GM21447 (cell line): ENCODE data around the gene SLC9A2.

Experiments
- ATAC-seq: cut with Tn5 transposase; IDR thresholded peaks from one replicate; pipeline ENCODE4 v1.9.1; 2021; ENCODE audit not compliant: unreplicated experiment

SLC9A2 gene

DNA sequence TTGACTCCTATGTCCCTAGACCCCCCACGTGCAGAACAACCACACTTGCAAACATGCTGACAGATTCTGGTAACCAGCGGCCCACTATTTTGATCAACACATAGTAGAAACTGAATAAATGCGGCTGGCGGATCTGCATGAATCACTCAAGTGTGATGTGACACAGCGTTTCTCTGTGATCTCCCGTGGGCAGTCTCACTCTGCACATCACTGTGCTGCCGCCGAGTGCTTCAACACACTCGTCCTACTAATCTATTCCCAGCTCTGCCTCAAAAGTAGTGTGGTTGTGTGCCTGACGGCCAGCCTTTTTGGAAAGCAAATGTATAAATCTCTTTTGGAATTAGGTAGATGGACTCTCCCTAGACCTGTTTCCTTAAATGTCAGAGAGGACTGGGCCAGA is 105.2 kb downstream of the SLC9A2 start:
- ATAC-seq = no peak

DNA sequence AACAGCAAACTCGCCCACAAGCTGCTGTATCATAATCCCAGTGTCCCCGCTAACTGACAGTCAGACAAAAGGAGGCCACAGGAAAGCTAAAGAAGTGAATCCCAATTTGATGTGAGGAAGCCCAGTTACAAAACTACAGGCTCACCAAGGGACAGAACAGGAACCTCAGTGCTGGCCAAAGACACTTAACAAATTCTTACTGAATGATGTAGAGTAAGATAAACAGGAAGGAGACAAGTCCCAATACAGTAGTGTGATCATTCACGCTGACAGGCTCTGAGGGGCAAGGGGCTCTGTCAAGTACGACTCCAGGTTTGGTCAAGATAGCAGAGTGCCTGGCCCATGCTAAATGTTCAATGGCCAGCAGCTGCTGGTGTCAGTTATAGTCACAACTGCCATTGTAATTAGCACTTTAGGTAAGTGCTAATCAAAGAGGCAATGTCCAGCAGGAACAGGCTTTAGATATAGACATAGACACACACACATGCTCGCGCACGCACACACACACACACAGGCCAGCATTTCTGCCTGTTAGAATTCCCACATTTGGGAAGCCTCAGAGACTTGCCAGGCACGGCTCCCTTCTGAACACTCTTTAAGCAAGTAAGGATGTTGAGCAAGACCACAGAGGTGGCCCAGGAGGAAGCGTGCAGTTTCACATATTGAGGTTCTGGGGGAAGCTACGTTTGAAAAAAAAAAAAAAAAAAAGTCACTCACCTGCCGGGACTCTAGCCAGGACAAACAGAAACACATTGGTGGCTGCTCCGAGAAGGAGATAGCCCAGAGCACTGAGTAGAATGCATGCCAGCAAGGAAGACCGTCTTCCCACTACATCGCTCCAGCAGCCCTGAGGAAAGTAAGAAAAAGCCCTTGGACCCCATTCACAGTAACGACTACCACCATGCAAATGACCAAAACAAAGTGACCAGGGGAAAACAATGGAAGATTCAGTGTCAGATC is 107.1 kb downstream of the SLC9A2 start:
- peak; percentile 66 for ATAC-seq

DNA sequence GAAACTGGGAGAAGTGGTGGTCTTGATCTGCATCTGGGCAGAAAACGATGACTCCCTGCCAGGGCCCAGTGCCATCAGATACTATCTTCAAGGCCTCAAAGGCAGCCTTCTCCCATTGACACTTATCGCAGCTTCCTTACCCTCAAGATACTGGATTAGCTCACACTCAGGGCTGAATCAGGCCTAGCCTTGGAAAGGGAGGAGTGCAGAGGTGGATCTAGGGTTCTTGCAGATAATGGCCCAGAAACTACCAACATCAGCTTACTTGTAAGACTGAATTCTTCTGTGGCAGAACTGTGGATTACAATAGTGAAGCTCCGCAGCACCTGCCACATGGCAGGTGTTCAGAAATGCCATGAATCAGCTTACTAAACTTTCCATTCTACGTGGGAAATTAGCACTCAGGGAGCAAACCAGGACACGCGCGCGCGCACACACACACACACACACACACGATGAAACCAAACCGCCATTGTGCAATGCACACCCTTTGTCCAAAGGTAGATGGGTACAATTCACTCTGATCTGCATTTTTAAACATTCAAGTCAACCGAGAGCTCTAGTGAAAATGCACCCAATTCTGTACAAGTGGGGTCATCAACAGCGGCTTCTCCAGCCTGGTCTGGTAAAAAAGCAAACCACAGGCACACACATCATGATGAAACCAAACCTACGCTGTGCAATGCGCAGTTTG is 116.2 kb downstream of the SLC9A2 start:
- no peak for ATAC-seq

DNA sequence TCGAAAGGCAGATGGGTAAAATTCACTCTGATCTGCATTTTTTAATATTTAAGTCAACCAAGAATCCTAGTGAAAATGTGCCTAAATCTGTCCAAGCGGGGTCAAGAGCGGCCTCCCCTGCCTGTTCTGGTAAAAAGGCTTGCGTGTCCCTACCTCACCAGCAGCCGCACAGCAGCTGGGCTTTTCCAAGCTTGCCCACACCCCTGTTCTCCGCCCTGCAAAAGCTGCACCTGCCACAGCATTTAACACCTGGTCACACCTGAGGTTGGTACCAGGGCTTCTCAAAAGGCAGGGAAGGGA is 116.7 kb downstream of the SLC9A2 start:
- peak; percentile 22 for ATAC-seq

DNA sequence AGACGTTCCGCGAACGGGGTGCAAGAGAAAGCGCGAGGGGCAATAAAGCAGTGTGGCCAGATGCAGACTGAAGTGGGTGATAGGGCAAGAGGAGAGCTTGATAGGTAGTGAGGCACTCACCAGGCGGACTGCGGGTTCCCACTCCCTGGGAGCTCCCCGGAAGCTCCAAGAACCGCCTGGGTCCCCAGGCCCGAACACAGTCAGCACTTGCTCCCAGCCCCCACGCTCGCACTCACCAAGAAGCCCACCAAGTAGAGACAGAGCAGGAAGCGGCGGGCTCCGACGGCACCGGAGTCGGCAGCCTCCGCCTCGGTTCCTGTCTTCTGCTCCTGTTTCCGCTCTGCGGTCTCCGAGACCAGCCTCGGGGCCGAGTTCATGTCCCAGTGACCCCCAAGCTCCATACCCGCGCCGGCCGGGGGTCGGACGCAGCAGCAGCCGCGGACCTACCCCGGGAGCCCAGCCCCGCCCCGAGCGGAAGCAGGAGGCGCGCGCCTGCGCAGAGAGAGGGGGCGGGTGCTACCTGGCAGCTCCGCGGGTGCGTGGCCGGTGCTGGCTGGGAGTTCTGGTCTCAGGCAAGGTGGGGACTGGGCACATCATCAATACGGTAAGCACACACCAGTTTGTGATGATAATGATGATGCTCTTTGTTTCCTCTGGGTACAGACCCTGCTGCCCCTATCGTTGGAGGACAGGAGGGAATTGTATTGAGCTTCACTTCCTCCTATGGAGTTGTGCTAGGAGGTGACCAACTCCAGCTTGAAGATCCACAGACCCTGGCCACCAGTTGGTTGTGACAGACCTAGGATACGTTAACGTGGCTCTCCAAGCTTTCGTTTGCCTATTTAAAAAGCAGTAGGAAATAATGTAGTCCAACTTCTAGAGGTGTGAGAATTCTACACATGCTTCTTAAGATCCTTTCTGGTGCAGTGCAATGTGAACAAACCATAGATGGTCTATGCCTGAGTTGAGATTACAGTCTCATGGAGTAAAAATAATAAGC is 117.4 kb downstream of the SLC9A2 start:
- ATAC-seq = peak; percentile 90

DNA sequence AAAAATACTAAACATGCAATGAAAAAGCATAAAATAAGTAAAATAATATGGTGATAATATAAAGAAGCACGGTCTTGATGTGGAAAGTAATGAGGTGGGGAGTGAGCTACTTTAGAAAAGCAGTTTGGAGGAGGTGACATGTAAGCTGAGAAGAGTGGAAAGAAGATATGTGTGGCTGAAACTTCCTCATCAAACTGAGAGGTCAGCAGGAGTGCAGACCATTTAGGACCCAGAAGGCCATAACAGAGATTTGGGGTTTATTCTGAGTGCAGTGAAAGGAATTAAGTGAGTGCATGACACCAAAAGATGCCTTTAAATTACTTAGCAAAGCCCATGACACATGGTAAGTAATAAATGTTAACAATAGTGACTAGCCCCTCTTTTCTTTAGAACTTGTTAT is 118.1 kb downstream of the SLC9A2 start:
- ATAC-seq = peak; percentile 47

DNA sequence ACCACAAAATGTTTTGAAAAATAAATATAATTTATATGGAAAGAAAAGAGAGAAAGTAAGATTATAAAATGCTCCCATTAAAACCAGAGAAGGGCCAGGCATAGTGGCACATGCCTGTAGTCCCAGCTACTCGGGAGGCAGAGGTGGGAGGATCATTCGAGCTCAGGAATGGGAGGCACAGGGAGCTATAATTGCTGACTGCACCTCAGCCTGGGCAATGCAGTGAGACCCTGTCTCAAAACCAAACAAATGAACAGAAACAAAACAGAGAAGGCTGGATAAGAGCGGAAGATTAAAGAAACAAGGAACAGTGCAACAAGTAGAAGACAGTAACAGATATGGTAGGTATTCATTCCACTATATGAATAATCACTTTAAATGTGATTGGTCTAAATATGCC is 123.9 kb downstream of the SLC9A2 start:
- no peak for ATAC-seq

DNA sequence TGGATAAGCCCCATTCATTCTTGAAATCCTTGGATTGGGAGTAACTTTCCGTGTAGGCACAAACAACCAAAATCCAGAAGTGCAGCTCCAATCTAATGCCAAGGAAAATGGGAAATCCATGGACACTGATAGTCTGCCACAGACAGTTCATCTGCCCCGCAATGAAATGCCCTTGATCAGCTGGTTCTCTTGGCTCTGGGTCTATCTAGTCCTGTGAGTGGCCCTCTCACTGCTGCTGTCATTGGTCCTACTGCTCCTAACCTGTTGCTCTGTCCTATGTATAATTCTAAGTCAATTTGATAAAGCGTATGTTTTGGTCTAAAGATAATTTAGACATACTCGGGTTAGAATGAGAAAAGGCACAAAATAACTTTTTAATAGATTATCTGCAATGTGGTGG is 128.8 kb downstream of the SLC9A2 start:
- no peak for ATAC-seq

DNA sequence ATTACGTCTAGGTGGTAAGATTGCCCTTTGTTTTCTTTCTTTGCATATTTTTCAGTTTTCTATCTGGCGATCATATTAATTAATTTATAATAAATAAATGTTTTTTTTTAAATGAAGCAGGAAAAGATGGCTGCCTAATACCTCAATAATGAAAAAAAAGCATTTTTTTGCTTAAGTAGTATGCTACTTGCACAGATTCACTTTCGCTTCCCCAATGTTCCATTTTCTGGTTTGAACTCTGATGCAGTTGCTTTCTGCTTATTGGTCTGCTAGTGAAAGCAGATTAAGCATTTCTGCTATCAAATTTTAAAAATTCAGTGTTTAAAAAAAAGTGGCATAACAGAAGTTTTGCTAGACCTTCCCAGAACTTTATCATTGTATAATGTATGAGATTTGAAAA is 130.6 kb downstream of the SLC9A2 start:
- ATAC-seq = peak; percentile 83

DNA sequence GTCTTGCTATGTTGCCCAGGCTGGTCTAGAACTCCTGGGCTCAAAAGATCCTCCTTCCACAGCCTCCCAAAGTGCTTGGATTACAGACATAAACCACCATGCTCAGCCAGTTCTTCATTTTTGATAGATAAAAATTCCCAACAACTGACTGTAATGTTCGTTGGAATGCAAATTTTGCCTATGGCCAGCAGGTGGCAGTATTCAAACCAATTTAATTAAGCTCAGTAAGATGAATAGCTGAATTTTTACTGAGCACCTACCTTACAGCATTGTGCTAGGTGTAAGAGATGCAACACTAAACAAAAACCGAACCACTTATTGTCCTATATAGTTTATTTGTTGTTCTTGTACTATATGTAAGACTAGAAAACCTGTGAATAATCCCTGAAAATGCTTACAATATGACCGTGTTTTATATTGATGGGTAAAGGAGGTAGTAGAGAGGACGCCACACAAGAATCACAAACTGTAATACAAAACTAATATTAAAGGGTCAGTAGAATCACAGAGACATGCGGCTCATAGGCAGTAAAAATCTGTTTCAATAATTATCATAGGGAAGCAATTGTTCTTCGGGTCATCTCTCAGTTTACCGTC is 134.3 kb downstream of the SLC9A2 start:
- no peak for ATAC-seq

DNA sequence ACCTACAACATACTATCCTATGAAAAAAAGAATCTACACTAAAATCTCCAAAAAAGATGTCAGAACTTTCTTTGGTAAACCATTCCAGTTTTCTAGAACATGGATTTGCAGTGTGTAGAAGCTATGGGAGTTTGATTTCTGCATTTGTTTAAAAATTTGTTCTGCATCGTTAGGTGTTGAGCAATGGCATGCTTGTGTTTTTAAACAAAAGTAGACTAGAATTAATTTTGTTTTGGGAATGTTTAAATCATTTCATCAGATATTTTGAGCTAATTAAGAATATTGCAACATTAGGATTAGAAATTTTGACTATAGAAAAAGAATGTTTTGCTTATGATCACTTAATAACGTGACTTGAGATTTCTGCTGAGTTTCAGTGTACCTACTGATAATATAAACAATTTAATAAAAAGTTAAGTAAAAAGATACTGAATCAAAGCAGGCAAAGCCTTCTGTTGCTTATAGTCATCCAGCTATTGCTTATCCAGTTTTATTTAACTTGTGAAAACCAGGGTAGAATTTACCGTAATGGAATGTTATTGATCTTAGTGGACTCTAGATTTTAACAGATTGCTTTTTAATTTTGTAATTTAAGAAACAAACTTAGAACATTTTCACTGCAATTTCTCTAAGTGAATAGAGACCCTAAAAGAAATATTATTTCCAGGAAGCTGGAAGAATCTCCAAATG is 135.2 kb downstream of the SLC9A2 start:
- ATAC-seq = no peak

DNA sequence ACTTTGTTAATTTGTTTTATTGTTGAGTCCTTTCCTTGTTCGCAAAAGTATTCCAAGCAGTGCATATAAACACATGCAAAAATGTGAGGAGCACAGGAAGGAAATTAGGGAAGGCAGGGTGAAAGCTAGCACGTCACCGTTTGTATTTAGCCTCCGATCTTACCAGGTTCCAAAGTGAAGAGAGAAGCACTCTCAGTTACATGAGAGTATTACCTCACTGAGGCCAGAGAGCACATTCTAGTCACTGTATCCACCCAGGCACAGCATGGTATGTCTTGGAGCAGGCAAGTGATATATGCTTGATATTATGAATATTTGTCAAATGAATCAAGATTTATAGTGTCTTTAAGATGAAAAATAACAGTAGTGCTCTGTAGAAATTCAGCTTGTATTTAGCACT is 135.9 kb downstream of the SLC9A2 start:
- no peak for ATAC-seq

DNA sequence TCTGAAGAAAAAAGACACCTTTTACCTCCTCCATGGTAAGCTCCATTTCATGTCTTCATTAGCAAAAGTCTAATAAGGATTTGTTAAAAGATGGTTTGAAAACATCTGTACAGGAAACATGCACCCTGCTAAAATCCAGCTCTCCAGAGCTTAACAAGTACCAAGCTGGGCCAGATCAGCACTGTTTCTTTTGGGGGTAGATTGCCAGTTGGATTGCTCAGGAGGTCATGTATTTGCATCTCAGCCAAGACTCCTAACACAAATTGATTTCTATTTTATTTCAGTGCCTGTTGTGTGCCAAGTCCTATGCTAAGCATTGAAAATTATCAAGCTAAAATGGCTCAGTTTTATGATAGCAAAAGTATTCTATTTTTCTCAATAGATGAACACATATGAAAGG is 139.1 kb downstream of the SLC9A2 start:
- ATAC-seq = no peak
